Activated T-helper 2 cell treated with anti-CD3 and anti-CD28 coated beads, Interferon-gamma antibody, Interleukin-2, Interleukin-4, amounts not matched to agents 10 μg/mL and 5 μg/mL and 100 μg/mL, durations not matched to agents 14 hours and 24 hours and 36 hours (primary cell): Measurements from ENCODE around the gene HEG1. TPM values are rescaled to one million over a fixed set of nuclear protein-coding genes. Genes with fewer than 3 reads are reported as not detected.
"Not testable (repeated sequence)": the region's sequence is repeated elsewhere in the genome, so short reads cannot be mapped to it uniquely, and the experiment has no call there.

Source experiments
- DNase-seq: peaks from one replicate; pipeline ENCODE4 v3.0.0; 2021; ENCODE audit warnings: low spot score
- H3K27ac Mint-ChIP-seq: one replicate; pipeline ENCODE4 v1.8.0; 2021; ENCODE audit warnings: mixed read lengths
- H3K27me3 Mint-ChIP-seq: one replicate; pipeline ENCODE4 v1.8.0; 2021; ENCODE audit warnings: low read depth, mixed read lengths
- H3K36me3 Mint-ChIP-seq: one replicate; pipeline ENCODE4 v1.8.0; 2021; ENCODE audit warnings: low read depth, mixed read lengths
- H3K4me1 Mint-ChIP-seq: one replicate; pipeline ENCODE4 v1.8.0; 2021; ENCODE audit warnings: low read depth, mixed read lengths
- H3K4me3 Mint-ChIP-seq: one replicate; pipeline ENCODE4 v1.8.0; 2021; ENCODE audit warnings: low read depth, mild to moderate bottlenecking, moderate library complexity, mixed read lengths
- H3K9me3 Mint-ChIP-seq: one replicate; pipeline ENCODE4 v1.8.0; 2021; ENCODE audit warnings: mixed read lengths
- intact Hi-C: fragments of 100-400 bp; cut with micrococcal nuclease; formaldehyde crosslinking; loops from one replicate; pipeline ENCODE4 v1.15.1; 2023
- total RNA-seq: library from RNA; stranded (reverse); gene quantifications from 2 replicates; pipeline ENCODE4 v1.2.3, GENCODE V29; 2022

Gene HEG1, protein sequence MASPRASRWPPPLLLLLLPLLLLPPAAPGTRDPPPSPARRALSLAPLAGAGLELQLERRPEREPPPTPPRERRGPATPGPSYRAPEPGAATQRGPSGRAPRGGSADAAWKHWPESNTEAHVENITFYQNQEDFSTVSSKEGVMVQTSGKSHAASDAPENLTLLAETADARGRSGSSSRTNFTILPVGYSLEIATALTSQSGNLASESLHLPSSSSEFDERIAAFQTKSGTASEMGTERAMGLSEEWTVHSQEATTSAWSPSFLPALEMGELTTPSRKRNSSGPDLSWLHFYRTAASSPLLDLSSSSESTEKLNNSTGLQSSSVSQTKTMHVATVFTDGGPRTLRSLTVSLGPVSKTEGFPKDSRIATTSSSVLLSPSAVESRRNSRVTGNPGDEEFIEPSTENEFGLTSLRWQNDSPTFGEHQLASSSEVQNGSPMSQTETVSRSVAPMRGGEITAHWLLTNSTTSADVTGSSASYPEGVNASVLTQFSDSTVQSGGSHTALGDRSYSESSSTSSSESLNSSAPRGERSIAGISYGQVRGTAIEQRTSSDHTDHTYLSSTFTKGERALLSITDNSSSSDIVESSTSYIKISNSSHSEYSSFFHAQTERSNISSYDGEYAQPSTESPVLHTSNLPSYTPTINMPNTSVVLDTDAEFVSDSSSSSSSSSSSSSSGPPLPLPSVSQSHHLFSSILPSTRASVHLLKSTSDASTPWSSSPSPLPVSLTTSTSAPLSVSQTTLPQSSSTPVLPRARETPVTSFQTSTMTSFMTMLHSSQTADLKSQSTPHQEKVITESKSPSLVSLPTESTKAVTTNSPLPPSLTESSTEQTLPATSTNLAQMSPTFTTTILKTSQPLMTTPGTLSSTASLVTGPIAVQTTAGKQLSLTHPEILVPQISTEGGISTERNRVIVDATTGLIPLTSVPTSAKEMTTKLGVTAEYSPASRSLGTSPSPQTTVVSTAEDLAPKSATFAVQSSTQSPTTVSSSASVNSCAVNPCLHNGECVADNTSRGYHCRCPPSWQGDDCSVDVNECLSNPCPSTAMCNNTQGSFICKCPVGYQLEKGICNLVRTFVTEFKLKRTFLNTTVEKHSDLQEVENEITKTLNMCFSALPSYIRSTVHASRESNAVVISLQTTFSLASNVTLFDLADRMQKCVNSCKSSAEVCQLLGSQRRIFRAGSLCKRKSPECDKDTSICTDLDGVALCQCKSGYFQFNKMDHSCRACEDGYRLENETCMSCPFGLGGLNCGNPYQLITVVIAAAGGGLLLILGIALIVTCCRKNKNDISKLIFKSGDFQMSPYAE (N-terminal part only)
- total RNA-seq: 58.0 and 59.1 TPM in 2 replicates

DNA sequence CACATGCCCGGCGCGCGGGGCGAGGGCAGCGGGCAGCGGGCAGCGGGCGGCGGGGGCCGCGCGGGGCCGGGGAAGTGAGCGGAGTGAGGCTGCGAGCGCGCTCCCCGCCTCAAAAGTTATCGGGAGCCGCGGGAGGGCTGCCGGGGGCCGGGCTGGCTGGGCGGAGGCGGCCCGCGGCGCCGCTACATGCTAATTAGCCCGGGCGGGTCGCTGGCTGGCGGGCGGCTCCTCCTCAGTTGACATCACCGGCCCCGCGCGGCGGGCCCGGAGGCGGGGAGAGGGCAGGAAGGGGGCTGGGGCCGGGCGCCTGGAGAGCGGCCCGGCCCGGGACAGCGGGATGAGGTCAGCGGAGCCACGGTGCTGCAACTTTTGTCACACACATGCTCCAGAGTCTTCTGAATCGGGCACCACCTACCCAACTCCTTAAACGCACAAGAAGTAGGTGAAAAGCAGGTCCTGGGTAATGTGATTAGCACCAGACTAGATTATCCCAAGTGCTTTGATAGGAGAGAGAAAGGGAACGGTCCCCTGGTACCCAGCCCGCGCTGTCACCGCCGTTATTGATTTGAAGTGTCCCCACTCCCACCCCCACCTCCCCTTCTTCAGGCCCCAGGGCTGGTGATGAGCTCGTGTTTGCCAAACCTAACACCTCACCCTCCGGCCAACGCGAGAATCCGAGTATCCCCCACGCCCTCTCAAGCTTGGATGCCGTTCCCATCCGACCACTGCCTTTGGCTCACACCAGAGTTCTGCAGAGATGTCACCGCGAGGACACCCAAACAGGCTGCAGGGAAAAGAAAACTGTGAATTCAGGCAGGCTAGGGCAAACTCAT is at the start of gene HEG1:
Gene HEG1 (minus strand): TSS at position 85 of the 833 bp plus-strand sequence. CDS start 107 bp downstream, outside the sequence.
- peaks cover 18% of the 10 kb centered on the region for H3K36me3 Mint-ChIP-seq
- no peaks in the 10 kb centered on the region for H3K9me3 Mint-ChIP-seq
- peak; percentile 75 for DNase-seq
- H3K27ac Mint-ChIP-seq: peak within 1 kb of the TSS; percentile 89
- peak within 1 kb of the TSS; percentile 95 for H3K4me3 Mint-ChIP-seq
- H3K27me3 Mint-ChIP-seq: peaks cover 27% of the 10 kb centered on the region
- peaks cover 47% of the 10 kb centered on the region for H3K4me1 Mint-ChIP-seq
- intact Hi-C loops: loop anchor here (1.0 to 5.0 kb wide), 2 partner anchors 85 to 321 kb away; partner anchors contain the start of gene ZNF148

DNA sequence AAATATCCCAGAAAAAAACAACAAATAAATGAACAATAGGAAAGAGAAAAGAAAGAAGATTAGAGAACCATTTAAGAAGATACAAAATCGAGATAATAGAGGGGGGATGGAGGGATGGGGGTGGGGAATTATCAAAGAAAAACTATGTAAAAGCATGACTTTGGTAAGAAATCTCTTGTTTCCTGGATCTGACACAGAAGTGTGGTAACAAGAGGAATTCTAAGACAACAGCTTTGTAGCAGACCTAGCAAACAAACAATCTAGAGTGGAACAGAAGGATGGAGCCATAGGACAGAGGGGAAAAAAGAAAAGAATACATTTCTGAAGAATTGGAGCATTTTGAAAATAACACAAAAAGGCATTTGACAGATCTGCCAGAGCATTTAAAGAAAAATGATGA is 49.3 kb upstream of the HEG1 start:
- H3K4me3 Mint-ChIP-seq: no peak overlapping the region
- H3K9me3 Mint-ChIP-seq: peaks cover 11% of the 10 kb centered on the region
- peaks cover 38% of the 10 kb centered on the region for H3K27me3 Mint-ChIP-seq
- no peak overlapping the region for H3K27ac Mint-ChIP-seq
- peaks cover 7% of the 10 kb centered on the region for H3K36me3 Mint-ChIP-seq
- no peak for DNase-seq
- H3K4me1 Mint-ChIP-seq: peaks cover 29% of the 10 kb centered on the region
- intact Hi-C loops: no loop called here

DNA sequence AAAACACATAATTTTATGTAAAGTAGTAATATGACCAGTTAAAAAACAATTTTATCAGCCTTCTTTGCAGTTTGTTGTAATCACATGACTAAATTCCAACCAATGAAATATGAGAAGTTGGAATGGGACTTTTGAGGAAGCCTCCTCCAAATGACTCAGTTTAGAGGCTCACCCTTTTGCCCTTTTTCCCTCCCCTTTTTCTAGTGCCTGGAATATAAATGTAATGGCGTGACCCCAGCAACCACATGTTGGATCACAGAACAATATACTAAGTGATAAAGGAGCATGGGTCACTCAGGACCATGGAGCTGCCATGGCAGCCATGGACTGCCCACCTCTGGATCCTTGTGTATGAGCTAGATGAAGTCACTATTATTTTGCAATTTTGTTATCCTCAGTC is 48.8 kb upstream of the HEG1 start:
- Mint-ChIP-seq H3K9me3 (peaks cover 15% of the 10 kb centered on the region), H3K4me3 (no peak overlapping the region), H3K27me3 (peaks cover 40% of the 10 kb centered on the region), H3K36me3 (peaks cover 11% of the 10 kb centered on the region), H3K27ac (no peak overlapping the region), H3K4me1 (peaks cover 24% of the 10 kb centered on the region)
- no peak for DNase-seq
- intact Hi-C loops: no loop called here

DNA sequence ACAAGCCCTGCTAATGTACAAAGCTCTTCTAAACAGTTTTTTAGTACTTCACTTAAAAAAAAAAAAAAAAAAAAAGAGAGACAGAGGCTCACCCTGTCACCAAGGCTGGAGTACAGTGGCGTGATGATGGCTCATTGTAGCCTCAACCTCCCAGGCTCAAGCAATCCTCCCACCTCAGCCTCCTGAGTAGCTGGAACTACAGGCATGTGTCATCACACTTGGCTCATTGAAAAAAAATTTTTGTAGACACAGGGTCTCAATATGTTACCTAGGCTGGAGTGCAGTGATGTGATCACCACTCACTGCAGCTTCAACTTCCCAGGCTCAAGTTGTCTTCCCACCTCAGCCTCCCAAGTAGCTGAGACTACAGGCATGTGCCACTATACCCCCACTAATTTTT is 47.6 kb upstream of the HEG1 start:
- peaks cover 13% of the 10 kb centered on the region for H3K36me3 Mint-ChIP-seq
- H3K4me3 Mint-ChIP-seq: no peak overlapping the region
- intact Hi-C loops: no loop called here
- H3K27ac Mint-ChIP-seq: no peak overlapping the region
- peaks cover 12% of the 10 kb centered on the region for H3K4me1 Mint-ChIP-seq
- H3K27me3 Mint-ChIP-seq: peaks cover 39% of the 10 kb centered on the region
- no peak for DNase-seq
- H3K9me3 Mint-ChIP-seq: peaks cover 22% of the 10 kb centered on the region

DNA sequence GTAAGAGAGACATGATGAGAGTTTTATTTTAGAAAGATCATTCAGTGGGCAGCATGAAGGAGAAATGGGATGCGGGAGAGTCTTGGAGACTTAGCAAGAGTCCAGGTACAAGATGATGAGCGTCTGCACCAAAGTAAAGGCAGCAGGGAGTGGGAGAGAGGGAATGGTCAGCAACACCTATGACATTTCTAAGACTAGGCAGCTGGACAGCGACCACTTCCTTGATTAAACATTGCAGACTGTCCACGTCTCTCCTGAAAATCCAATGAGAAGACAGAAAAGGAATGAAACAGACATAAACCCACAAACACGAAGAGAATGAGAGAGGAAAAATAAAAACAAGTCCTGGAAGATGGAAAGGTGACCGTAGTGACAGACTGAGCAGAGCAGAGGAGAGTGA is 46.7 kb upstream of the HEG1 start:
- H3K36me3 Mint-ChIP-seq: peaks cover 13% of the 10 kb centered on the region
- peaks cover 6% of the 10 kb centered on the region for H3K4me1 Mint-ChIP-seq
- peaks cover 22% of the 10 kb centered on the region for H3K9me3 Mint-ChIP-seq
- H3K4me3 Mint-ChIP-seq: no peak overlapping the region
- H3K27ac Mint-ChIP-seq: no peak overlapping the region
- intact Hi-C loops: no loop called here
- H3K27me3 Mint-ChIP-seq: peaks cover 40% of the 10 kb centered on the region
- DNase-seq: no peak

DNA sequence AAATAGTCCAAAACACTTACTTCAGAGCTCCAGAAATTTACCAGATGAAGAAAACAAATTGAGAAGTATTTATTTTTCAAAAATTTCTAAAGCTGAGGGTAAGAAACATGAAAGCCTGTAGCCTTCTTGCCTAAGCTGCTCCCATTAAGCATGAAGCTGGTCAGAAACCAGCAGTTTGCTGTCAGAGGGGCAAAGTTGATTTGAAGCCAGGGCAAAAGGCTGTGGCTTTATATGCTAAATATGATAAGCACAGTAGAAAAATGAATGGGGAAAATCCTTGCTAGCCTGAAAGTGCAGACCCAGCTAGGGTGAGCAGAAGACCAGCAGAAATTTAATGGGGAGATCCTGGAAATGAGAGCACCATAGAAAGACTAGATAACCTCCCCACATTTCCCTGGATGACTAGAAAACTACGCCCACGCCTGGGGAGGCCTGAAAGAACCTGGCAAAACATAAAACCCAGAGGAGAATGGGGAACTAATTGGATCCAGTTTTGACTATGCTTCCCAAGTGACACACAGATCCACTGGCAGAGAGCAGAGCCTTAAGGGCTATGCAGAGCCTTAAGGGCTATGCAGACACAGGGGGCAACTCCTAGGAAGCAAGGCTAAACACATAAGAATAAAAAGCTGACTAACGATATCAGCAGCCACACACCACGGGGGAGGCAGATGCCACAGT is 43.0 kb upstream of the HEG1 start:
- H3K36me3 Mint-ChIP-seq: peaks cover 6% of the 10 kb centered on the region
- peaks cover 11% of the 10 kb centered on the region for H3K9me3 Mint-ChIP-seq
- peaks cover 22% of the 10 kb centered on the region for H3K27me3 Mint-ChIP-seq
- DNase-seq: no peak
- no peaks in the 10 kb centered on the region for H3K4me1 Mint-ChIP-seq
- no peak overlapping the region for H3K27ac Mint-ChIP-seq
- no peak overlapping the region for H3K4me3 Mint-ChIP-seq
- intact Hi-C loops: no loop called here

DNA sequence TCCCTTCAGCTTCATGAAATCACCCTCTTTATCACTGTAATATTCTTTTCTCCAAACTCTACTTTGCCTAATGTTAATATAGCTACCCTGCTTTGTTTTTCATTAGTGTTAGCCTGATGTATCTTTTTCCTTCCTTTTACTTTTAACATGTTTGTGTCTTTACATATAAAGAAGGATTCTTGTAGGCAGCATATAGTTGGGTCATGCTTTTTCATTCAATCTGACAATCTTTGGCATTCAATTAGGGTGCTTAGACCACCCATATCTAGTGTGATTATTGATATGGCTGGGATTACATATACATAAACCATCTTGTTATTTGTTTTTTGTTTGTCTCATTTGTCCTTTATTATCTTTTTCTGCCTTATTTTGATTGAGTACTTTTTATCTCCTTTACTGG is 34.9 kb upstream of the HEG1 start:
- Mint-ChIP-seq H3K9me3 (peaks cover 8% of the 10 kb centered on the region), H3K4me1 (peaks cover 3% of the 10 kb centered on the region), H3K27me3 (peaks cover 33% of the 10 kb centered on the region), H3K4me3 (no peak overlapping the region), H3K27ac (no peak overlapping the region), H3K36me3 (peaks cover 3% of the 10 kb centered on the region)
- intact Hi-C loops: no loop called here
- no peak for DNase-seq

DNA sequence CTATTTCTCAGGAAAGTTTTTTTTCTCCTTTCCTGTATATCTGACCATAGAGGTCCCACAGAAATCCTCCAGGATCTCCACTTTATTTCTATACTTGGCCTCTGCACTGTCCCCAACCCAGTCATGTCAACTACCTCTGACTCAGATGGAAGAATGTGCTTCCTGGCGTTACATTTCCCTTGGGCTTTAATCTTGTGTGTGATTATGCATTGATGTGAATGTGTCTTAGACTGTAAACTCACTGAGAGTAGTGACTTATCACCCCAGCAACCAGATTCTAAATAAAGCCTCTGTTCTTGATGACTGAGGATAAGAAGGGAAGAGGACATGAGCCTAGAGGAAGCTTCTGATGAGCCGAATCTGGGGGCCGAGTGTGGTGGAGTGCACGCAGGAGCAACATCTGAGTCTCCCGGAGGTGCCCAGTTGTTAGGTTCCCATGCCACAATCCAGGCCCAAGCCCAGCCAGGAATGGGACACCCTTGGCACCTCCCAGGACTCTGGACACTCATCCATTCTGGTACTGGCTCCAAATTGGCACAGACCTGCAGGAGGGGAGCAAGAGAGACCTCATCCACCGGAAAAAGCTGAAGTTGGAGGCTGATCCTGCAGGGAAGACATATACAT is 32.1 kb upstream of the HEG1 start:
- peaks cover 3% of the 10 kb centered on the region for H3K36me3 Mint-ChIP-seq
- H3K27me3 Mint-ChIP-seq: peaks cover 47% of the 10 kb centered on the region
- intact Hi-C loops: no loop called here
- no peak for DNase-seq
- peaks cover 8% of the 10 kb centered on the region for H3K9me3 Mint-ChIP-seq
- no peak overlapping the region for H3K27ac Mint-ChIP-seq
- peaks cover 3% of the 10 kb centered on the region for H3K4me1 Mint-ChIP-seq
- no peak overlapping the region for H3K4me3 Mint-ChIP-seq

DNA sequence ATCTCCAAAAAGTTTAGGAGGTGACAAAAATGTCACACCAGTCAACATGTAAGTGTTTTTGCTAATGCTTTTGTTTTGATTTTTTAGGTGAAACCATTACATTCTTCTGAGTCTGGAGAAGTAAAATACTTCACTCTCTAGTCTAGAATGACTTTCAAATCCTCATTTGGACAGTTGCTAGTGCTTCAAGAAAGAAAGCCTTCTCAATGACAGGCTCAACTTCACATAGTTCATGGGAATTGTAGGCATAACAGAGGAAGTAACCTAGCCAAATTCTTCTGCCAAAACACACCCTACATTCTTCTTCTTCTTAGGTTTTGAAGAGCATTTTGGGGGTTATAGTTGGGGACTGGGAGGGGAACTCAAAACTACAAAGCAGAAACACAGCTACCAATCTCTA is 29.4 kb upstream of the HEG1 start:
- no peak for DNase-seq
- H3K27ac Mint-ChIP-seq: no peak overlapping the region
- intact Hi-C loops: no loop called here
- H3K27me3 Mint-ChIP-seq: peaks cover 49% of the 10 kb centered on the region
- H3K4me3 Mint-ChIP-seq: no peak overlapping the region
- H3K36me3 Mint-ChIP-seq: no peaks in the 10 kb centered on the region
- peaks cover 6% of the 10 kb centered on the region for H3K4me1 Mint-ChIP-seq
- no peaks in the 10 kb centered on the region for H3K9me3 Mint-ChIP-seq

DNA sequence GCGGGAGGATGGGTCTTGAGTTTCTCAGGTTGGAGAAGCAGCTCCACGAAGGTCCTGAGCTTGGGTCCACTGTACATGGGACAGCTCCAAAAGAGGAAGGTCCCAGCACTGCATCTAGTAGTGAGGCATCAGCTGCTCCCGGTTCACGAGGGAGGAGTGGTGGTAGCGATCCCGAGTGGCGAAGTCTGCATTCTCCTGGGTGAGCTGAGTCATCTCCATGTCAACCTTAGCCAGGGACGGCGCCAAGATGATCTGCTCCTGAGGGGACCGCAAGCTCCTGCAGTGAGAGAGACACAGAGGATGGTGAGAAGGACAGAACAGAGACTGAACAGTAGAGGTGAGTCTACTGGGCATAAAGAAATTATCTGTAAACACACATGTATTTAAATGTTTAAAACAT is 28.0 kb upstream of the HEG1 start:
- H3K4me3 Mint-ChIP-seq: no peak overlapping the region
- no peak for DNase-seq
- H3K36me3 Mint-ChIP-seq: no peaks in the 10 kb centered on the region
- H3K9me3 Mint-ChIP-seq: no peaks in the 10 kb centered on the region
- H3K27me3 Mint-ChIP-seq: peaks cover 51% of the 10 kb centered on the region
- no peak overlapping the region for H3K27ac Mint-ChIP-seq
- H3K4me1 Mint-ChIP-seq: peaks cover 9% of the 10 kb centered on the region
- intact Hi-C loops: no loop called here

DNA sequence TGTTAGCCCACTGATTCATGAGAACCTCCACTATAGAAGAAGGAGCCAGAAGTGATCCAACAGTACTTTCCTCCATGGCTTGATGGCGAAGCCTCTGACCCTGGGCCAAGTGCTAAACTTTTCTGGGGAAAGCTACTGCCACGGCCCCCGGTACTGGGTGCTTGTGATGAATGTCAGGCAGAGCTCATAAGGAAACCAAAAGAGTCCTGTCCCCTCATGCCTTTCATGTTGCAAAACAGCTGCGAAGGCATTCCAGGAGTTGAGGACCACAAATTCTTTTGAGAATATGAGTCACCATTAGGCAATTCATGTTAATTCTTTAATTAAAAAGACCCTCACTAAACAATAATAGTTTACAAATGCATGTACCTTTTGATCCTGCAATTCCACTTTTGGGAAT is 26.5 kb upstream of the HEG1 start:
- H3K27ac Mint-ChIP-seq, H3K9me3 Mint-ChIP-seq, DNase-seq, H3K4me3 Mint-ChIP-seq, intact Hi-C loops, H3K36me3 Mint-ChIP-seq: not testable (repeated sequence)
- Mint-ChIP-seq H3K4me1 (peaks cover 11% of the 10 kb centered on the region), H3K27me3 (peaks cover 46% of the 10 kb centered on the region)
